Erythroblast (primary cell): ENCODE results near the gene CGNL1.

ENCODE experiments used
- GATA1 ChIP-seq: IDR thresholded peaks from 2 replicates; pipeline ENCODE4 v1.6.1; 2011; ENCODE audit warnings: low read depth, mild to moderate bottlenecking, control low read depth, low read length, moderate library complexity
- POLR2A ChIP-seq: IDR thresholded peaks from 2 replicates; pipeline ENCODE4 v1.6.1; 2011; ENCODE audit warnings: mild to moderate bottlenecking, low read length

DNA sequence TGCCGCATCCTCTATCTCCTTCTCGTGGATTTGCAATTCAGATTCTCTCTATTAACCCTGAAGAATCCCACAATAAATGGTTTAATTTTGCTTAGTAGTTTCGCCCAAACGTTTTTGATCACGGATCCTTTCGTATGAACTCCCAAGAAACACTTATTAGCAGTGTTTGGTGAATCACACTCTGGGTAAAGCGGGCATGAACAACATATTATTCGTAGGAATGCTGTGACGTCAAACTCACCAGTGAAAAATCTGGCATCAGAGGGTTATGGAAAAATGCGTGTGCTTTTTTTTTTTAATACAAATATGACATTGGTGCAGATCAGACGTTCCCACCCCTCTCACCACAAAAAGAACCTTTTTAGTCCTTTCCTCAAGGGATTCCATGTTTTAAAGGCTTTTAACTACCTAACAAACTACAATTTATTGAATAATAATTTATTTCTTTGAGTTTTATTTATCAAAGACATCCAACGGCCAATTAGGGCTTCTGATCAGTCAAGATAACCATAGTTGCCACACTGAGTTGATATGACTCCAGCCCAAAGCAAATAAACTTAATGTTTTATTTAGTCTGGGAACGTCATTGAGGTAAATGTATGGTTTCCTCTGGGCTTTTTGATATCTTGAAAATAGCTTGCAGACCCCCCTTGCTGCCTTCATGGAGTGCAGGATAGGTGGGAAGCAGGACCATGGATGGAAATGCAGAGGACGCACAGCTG, 45.5 kb upstream of the CGNL1 start:
- TF ChIP-seq POLR2A (no peak), GATA1 (no peak)
